ENCODE measurements around the gene KCNC3.
A peak's percentile ranks its signal among the peaks of the same experiment; 100 is the strongest.

Gene KCNC3

GRCh38 chr19:50326101-50326664 is 3.0 kb downstream of the KCNC3 start:
- DNase-seq, result no peak

DNA sequence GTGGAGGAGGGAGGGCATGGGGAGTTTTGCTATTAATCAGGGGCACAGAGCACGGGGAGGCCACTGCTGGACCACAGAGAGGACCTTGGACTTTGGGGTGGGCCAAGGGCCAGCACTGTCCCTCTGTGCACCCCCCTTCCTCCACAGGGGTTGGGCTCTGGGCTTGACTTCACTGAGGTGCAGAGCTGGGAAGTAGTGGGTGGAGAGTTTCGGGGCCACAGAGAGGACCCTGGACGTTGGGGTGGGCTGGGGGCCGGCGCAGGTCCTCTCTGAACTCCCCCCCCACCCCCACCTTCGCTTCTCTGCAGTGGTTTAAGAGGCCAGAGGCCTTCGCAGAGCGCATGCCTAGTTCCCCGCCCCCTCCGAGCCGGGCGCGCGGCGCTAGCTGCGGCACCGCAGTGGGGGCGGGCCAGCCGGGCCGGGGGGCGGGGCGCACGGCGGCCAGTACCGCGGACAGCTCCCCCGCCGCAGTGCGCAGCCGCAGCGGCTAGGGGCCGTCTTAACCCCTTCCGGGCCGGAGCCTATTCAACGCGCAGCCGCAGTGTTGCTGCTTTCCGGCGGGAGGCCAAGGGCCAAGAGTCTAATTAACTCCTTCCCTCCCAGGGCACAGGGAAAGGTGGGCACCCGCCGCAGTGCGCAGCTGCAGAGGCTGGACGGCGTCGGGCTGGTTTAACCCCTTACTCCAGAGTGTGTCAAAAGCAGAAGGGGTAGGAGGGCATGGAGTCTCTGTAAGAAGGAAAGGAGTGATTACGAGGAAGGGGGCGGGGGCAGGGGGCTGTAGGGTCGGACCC is 3.7 kb downstream of the KCNC3 start:
- peak; percentile 75 for DNase-seq

- DNase-seq, result no peak
Observed at GRCh38 chr19:50324331-50324730, 4.8 kb downstream of the KCNC3 start.

GRCh38 chr19:50323782-50324133 is 5.4 kb downstream of the KCNC3 start:
- DNase-seq, result no peak

DNA sequence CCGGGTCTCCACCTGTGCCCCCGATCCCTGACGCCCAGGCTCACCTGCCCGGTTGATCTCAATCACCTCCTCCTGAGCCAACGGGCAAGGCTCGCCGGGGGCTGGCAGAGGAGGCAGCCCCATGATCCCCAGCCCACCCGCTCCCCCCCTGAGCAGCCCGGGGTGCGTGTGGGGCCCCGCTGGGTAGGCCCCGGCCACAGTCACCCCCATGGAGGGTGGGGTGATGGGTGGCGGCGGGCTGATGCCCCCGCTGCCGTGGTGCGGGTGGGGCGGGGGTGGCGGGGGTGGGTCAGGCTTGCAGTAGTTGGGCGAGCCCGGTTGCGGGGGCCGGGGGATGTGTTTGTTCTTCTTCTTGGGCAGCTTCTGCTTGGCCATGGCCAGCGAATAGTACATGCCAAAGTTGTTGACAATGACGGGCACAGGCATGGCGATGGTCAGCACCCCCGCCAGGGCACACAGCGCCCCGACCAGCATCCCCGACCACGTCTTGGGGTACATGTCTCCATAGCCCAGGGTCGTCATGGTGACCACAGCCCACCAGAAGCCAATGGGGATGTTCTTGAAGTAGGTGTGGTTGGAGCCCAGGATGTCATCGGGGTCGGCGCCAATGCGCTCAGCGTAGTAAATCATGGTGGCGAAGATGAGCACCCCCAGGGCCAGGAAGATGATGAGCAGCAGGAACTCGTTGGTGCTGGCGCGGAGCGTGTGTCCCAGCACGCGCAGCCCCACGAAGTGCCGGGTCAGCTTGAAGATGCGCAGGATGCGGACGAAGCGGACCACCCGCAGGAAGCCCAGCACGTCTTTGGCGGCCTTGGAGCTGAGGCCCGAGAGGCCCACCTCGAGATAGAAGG is 6.0 kb downstream of the KCNC3 start:
- no peak for DNase-seq

DNA sequence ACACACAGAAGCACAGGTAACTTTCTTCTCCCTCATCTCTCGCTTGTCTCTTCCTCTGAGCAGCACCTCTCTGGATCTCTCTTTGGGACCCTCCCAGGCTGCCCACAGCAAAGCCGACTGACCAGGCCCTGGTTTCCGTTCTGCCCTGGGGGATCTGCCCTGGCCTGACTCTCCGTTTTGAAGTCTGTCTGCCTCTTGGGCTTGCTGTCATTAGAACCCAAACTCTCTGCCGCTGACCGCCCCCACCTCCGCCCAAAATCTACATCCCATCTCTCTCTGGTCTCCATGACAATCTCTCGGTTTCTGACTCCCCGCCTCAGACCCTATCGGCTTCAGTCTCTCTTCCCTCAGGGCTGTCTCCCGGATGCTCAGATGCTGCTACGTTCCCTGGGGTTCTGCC is 6.9 kb downstream of the KCNC3 start:
- DNase-seq, result no peak

DNA sequence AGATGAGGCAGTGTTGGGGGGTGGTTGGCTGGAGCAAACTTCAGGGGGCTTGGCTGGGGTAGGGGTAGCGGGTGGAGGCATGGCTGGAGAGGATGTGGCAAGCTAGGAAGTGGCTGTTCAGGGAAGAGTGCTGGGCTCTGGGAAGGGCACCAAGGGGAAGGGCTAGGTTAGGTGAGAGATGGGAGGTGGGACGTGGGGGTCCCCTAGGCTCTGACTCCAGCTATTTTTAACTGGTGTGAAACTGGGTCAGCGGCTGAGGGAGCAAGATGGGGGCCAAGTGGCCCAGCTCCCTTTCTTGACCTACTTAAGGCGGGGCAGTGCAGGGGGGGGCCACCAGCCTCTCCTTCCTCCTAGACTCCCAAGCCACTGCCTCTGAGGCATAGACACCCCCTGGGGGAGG is 7.3 kb downstream of the KCNC3 start:
- DNase-seq, result no peak

DNA sequence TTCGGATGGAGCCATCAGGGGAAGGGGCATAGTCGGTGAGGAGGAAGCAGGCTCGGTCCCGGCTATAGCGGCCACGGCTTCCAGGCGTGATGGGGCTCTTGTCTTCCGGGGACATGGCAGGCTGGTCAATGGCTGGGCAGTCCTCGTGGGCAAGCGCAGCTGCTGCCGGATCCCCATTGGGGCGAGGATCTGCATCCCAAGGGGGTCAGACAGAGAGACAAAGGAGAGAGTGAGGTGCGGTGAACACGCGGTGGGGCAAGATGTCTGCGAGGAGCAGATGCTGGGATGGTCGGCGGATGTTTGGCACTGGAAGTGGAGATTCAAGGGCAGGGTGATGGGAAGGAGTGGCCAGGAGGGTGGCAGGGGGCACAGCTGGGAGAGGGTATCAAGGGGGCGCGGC is 8.6 kb downstream of the KCNC3 start:
- DNase-seq, result no peak

DNA sequence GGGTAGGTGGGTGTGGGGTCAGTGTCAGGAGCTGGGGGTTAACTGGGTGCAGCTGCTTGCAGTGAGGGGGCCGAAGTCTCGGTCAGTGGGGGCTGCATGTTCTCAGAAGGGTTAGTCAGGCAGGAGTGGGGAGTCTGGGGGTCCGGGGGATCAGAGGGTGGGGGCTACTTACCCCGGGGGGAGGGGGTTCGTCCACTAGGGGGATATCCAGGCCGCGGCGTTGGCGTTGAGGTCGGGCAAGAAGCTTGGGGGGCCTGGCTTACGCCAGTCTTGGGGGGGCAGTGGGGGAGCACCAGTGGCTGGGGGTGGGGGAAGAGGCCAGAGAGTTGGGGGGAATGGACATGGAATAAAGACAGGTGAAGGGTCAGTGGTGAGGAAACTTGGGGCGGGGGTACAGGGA is 9.1 kb downstream of the KCNC3 start:
- no peak for DNase-seq

DNA sequence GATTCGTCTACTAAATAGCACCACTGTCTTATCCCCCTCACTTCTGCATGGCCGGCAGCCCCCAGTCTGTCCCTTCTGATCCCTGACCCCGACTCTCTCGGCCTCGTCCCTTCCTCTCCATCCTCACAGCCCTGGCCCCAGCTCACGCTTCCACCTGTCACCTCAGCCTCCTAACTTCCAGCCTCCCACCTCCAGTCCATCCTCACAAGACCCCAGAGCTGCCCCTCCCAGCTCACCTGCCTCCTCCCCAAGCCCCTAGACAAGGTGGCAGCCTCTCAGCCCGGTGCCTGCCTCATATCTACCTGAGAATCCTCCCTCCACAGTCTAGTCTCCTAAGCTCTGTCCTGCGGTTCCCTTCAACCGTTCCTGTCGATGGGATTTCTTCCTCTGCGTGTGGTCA is 10.0 kb downstream of the KCNC3 start:
- DNase-seq, result no peak

- DNase-seq, result no peak
Observed at GRCh38 chr19:50318438-50318837, 10.7 kb downstream of the KCNC3 start.

- DNase-seq, result no peak
Observed at GRCh38 chr19:50317115-50317514, 12.1 kb downstream of the KCNC3 start.

DNA sequence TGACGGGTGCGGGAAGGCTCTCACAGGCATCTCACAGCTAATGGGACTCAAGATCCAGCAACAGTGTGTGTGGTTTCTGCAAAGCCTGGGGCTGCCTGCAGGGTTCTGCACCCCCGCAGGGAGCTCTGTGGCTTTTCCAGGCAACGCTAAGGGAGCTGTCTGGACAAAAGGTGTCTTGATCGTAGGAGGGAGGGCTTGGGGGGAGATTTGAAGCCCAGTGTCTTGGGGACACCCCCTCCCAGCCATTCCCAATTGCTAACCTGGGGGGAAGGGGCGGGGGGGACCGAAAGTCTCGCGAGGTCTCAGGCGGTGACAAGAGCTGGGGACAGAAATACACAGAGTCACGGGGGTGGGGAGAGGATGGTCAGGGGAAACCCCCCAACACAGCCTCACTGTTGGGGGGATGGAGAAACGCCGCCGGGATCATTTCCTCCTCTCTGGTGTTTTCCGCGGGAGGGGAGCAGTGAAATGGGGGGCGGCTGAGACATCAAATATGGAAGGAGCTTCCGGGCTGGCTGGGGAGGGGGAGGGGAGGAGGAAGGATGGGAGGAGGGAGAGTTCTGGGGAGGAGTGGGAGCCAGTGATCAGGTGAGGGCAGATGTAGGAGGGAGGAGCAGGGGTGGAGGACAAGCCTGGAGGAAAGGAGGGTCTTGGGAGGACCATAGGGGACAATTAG is 13.3 kb downstream of the KCNC3 start:
- DNase-seq, result peak; percentile 54

GRCh38 chr19:50314724-50315708 is 14.2 kb downstream of the KCNC3 start:
- no peak for DNase-seq

DNA sequence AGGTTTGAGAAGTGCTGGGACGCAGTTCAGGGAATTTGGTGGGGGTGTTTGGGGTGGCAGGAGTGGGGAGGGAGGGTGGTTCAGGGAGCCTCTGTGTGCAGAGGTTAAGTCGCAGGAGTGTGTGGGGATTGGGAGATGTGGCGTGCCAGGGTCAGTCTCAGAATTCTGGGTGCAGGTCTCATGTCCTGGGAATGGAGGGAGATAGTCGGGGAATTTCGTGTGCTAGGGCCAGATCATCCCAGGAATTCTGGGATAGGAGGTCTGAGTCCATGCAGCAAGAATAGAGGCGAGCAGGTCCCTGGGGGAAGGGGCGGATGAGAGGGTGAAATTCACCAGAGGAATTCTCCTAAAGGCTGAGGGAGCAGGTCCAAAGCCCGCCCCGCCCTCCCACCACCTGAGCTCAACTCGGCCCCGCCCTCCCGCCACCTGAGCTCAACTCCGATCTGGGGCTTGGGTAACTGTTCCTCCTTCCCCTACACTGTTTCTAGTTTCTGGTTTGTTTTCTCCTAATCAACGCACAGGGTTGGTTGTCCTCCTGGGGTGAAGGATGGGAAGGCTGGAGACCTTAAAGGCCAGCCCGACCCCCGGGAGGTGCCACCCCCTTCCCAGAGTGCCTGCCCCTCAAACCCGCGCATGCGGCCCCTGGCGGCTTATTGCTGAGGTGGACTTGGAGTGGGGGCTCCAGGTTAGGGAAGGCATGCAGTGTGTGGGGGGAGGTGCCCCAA is 15.2 kb downstream of the KCNC3 start:
- DNase-seq, result peak; percentile 24

DNA sequence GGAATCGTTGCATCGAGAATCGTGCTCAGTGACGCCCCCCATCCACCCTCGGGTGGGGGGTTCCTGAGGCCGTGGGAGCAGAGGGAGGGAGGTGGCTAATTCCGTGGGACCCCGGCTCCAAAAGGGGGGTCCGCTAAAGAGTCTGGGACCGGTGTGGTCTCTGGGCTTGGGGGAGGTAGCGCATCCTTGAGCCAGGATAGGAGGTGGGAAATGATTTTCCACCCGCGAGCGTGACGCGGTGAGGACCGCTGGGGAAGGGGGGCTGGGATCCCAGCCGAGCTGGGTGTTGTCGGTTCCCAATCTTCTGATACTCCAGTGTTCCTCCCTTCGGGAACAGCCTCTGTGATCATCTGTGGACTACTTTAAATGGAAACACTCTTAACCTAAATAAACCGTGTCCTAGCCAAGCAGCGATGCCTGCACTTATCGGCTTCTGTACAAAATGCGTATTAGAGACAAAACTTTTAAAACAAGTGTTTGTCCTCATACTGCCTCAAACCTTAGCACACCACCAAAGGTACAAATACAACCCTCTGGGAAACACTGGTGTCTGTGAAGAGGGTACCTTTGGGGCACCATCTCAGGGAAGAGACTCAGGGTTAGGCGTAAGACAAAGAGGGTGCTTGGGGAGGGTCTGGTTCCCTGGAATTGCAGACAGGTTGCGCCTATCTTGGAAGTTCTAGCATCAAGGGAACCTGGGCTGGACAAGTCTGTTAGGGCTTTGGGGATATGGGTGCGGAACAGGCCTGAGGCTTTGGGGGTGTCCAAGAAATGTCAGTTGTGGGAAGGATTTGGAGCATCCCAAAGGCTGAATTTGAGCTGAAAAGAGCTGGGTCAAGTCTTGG is 16.0 kb downstream of the KCNC3 start:
- no peak for DNase-seq

DNA sequence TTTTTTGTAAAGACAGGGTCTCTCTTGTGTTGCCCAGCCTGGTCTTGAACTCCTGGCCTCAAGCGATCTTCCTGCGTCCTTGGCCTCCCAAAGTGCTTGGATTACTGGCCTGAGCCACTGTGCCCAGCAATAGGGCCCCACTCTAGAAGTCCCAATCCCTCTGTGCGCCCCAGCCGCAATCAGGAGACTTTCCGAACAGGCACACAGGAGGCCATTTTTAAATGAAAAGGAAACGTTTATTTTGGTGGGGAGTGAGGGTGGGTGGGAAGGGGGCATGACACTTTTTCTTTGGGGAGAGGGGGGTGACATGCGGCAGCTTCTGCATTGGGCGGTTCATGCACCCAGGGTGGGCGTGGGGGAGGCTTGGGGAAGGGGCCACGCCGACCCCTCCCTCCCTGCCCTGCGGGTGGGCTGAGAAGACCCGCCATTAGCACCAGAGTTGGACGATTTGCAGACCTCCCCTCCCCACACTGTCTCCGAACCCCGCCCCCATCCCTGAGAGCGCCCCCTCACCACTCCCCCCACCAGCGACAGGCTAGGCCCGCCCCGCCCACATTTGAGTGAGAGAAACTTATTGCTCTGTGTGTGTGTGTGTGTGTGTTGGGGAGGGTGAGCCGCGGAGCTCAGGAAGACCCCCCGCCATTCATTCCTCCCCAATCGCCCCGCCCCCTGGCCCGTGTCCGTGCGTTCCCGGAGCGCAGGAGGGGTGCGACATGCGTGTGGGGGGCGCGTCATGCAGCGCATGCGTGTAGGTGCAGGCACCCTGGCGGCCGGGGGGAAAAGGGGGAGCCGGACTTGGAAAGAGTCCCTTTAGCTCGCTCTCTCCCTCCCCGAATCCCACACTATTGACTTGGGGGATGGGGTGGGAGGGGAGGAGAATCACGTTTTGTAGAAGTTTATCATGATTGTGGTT is 17.2 kb downstream of the KCNC3 start:
- no peak for DNase-seq

GRCh38 chr19:50310759-50311465 is 18.3 kb downstream of the KCNC3 start:
- DNase-seq, result no peak
